ENCODE results near the gene TMEM212.
"Not testable (repeated sequence)": the region's sequence is repeated elsewhere in the genome, so short reads cannot be mapped to it uniquely, and the experiment has no call there.

TMEM212 gene

GRCh38 chr3:171854649-171855305 is 11.6 kb downstream of the TMEM212 start:
- no peak for DNase-seq (ENCODE audit: low read depth in 1 of 2, low spot score in 1 of 2)

DNA sequence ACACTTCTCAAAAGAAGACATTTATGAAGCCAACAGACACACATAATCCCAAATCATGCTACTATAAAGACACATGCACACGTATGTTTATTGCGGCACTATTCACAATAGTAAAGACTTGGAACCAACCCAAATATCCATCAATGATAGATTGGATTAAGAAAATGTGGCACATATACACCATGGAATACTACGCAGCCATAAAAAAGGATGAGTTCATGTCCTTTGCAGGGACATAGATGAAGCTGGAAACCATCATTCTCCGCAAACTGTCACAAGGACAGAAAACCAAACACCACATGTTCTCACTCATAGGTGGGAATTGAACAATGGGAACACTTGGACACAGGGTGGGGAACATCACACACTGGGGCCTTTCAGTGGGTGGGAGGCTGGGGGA is 15.6 kb downstream of the TMEM212 start:
- not testable (repeated sequence) for DNase-seq (ENCODE audit: low read depth in 1 of 2, low spot score in 1 of 2)

- DNase-seq (ENCODE audit: low read depth in 1 of 2, low spot score in 1 of 2), result no peak
These were observed 17.8 kb downstream of the TMEM212 start for GRCh38 chr3:171860830-171861535.

DNA sequence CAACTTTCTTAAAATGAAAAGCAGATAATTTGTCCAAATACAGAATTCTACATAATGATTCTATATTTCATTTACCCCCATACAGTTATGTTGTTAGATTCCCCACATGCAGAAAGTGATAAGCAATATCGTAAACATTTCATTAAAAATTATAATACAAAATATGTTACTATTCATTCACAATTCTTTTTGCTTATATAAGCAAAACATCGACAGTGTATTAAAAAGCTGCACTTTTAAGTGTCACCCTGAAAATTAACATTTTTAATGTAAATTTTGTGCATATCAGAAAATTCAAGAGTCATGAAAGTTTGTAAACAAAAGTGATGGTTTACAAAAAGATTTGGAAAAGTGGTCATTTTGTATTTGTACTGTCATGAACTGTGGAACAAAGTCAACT is 19.2 kb downstream of the TMEM212 start:
- no peak for DNase-seq (ENCODE audit: low read depth in 1 of 2, low spot score in 1 of 2)

GRCh38 chr3:171862993-171863521 is 19.9 kb downstream of the TMEM212 start:
- DNase-seq (ENCODE audit: low read depth in 1 of 2, low spot score in 1 of 2), result no peak

DNA sequence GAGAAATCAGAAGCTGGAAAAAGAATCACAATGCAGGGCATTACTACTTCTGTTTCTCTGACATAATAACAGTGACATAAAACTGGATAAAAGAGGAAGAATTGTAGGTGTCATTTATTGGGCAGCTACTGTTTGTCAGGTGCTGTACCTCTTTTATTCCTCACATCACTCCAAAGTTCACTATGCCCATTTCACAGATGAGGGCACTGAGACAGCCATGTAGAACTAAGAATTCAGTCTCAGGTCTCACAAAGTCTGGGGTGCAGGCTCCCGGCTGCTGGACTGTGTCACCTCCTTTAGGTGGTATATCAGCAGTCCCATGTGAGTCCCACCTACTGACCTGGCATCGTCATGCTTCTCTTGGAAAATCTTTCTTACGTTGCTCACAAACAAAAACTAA is 20.8 kb downstream of the TMEM212 start:
- DNase-seq (ENCODE audit: low read depth in 1 of 2, low spot score in 1 of 2), result no peak

- no peak for DNase-seq (ENCODE audit: low read depth in 1 of 2, low spot score in 1 of 2)
These were observed 22.2 kb downstream of the TMEM212 start for GRCh38 chr3:171865191-171865865.

DNA sequence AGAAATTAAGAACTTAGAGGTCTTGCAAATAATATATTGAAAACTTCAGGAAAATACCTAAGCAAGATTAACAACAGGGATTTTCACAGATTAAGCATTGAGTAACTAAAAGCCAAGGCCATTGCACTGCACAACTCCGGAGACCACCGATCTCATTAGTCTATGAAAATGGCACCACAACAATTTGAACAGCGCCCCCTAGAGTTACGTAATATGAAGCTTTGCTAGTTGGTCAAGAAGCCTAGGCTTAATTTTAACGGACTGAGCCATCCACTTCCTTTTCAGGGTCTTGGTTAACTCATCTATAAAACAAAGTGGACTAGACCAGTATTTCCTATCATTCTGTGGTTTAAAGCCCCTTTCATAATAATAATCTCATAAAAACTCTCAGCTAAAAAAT is 24.8 kb downstream of the TMEM212 start:
- no peak for DNase-seq (ENCODE audit: low read depth in 1 of 2, low spot score in 1 of 2)

DNA sequence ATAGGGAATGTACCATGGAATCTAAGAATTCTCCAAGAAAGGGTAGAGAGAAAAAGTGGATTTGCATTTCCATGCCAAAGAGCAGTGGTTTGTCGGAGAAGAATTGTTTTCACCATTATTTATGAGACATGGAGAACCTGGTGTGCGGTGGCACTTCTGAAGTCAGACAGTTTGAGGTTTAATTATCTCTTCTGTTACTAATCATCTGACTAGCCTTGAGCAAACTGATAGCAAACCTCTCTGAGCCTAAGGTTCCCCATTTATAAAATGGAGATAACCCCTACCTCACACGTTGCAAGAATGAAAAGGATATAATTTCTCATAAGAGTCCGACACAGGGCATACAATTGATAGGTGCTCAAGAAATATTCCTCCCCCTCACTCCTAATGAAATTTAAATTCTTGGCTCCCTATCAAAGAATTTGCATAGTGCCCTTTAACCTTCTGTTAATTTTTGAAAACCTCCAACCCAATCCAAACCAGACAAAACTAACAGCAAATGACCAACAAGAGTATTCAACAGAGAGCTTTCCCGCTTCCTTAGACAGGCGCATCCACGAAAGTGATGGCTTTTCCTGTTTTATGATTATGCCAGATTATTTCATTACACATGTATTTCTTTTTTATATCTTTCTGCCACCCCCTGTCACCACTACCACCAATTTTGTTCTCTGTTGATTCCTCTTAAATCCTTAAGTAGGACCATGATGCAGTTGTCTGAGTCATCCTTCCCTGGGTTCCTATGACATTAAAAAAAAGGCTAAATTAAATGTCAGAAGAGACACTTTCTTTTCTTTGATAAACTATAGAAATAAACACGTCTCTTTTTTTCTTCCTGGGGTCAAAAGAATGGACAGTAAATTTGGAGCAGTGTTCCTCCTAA is 28.5 kb downstream of the TMEM212 start:
- no peak for DNase-seq (ENCODE audit: low read depth in 1 of 2, low spot score in 1 of 2)

DNA sequence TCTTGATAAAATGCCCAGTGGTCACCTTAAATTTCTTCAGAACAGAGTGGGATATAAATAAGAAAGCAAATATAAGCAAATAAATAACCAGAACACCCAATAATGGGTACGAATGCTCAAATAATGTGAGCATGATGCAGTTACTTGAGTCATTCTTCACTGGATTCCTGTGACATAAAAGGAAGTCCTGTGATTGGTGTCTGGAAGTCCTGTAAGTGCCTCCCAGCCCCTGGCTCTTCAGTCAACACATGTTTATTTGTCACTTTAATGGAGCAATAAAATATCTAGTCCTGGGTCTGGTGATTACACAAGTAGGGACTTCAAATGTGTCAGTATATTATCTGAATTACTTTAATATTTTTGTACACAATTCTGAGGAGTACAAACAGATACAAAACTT is 30.4 kb downstream of the TMEM212 start:
- no peak for DNase-seq (ENCODE audit: low read depth in 1 of 2, low spot score in 1 of 2)

- no peak for DNase-seq (ENCODE audit: low read depth in 1 of 2, low spot score in 1 of 2)
These were observed 31.1 kb downstream of the TMEM212 start for GRCh38 chr3:171874251-171874681.

GRCh38 chr3:171874879-171875278 is 31.7 kb downstream of the TMEM212 start:
- no peak for DNase-seq (ENCODE audit: low read depth in 1 of 2, low spot score in 1 of 2)

- no peak for DNase-seq (ENCODE audit: low read depth in 1 of 2, low spot score in 1 of 2)
These were observed 32.8 kb downstream of the TMEM212 start for GRCh38 chr3:171875923-171876412.

GRCh38 chr3:171876680-171877147 is 33.6 kb downstream of the TMEM212 start:
- no peak for DNase-seq (ENCODE audit: low read depth in 1 of 2, low spot score in 1 of 2)

- no peak for DNase-seq (ENCODE audit: low read depth in 1 of 2, low spot score in 1 of 2)
These were observed 35.5 kb downstream of the TMEM212 start for GRCh38 chr3:171878461-171879225.

DNA sequence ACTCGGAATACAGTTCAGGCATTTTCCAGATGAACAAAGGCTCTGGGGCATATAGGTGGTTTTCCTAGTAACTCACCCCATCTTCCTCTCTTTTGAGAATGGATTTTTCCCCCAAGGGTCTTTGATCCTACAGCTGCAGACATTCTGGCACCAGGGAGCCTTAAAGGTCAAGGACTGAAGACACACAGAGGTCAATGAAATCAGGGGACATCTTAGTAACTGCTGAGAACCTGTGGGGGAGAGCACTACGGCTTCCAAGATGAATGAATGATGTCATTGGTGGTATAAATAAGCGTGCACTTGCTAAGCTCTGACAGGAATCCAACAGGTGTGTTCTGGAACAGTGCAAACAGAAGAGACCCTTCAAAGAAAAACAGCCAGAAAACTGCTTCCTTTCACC is 36.3 kb downstream of the TMEM212 start:
- DNase-seq (ENCODE audit: low read depth in 1 of 2, low spot score in 1 of 2), result no peak

GRCh38 chr3:171880101-171880870 is 37.1 kb downstream of the TMEM212 start:
- no peak for DNase-seq (ENCODE audit: low read depth in 1 of 2, low spot score in 1 of 2)

GRCh38 chr3:171881251-171881650 is 38.1 kb downstream of the TMEM212 start:
- DNase-seq (ENCODE audit: low read depth in 1 of 2, low spot score in 1 of 2), result no peak

GRCh38 chr3:171883257-171883892 is 40.2 kb downstream of the TMEM212 start:
- DNase-seq (ENCODE audit: low read depth in 1 of 2, low spot score in 1 of 2), result no peak

Data from stimulated activated CD4-positive, alpha-beta T cell treated with anti-CD3 and anti-CD28 coated beads, Interleukin-15, amount 100 ng/mL, for 1 hour (primary cell).